Endothelial cell of umbilical vein (primary cell): ENCODE data around the gene PEX10. TPM values are rescaled to one million over a fixed set of nuclear protein-coding genes. Genes with fewer than 3 reads are reported as not detected.

Source experiments
- BruUV-seq: library from RNA; stranded (reverse); fragments of 400-500 nt; replicated peaks from 2 replicates; lab custom pipeline; 2021; lab: Mats Ljungman, UMichigan
- CTCF ChIA-PET: fragments of 300-600, 350-600 bp; sonication (Branson Sonifier 250); formaldehyde crosslinking; loops from one replicate; lab custom pipeline; 2021; ENCODE audit warnings: antibody characterized with exemption, inconsistent platforms; lab: Charles Lee
- POLR2A ChIA-PET: fragments of 300-600, 350-600 bp; sonication (Branson Sonifier 250); formaldehyde crosslinking; loops from one replicate; lab custom pipeline; 2021; ENCODE audit warnings: antibody characterized with exemption, inconsistent platforms; lab: Charles Lee
- DNase-seq: peaks from one replicate; pipeline ENCODE4 v3.0.0-alpha.2; 2011; ENCODE audit warnings: low read depth, low spot score
- FAIRE-seq: peaks from 2 replicates; lab custom pipeline; 2011; peaks lifted over from hg19 to GRCh38; lab: Jason Lieb, UNC
- H2AFZ ChIP-seq: 2 replicates; pipeline ENCODE4 v1.6.0; 2012; ENCODE audit warnings: low read depth, low read length, control low read depth, inconsistent platforms
- H3K27ac ChIP-seq: 2 replicates; pipeline ENCODE4 v1.5.1; 2011; ENCODE audit warnings: low read depth, mild to moderate bottlenecking, control low read depth, low read length, moderate library complexity; ENCODE audit not compliant: insufficient read depth
- H3K27me3 ChIP-seq, 2 experiments: 2 replicates each; pipeline versions ENCODE4 v1.6.0 to v1.6.1; 2011; ENCODE audit warnings: low read length in 2 of 2, mixed read lengths in 1 of 2; ENCODE audit not compliant: control insufficient read depth in 2 of 2, insufficient read depth in 2 of 2
- H3K36me3 ChIP-seq, 2 experiments: 2 replicates in 1 of 2; 3 replicates in 1 of 2; pipeline ENCODE4 v1.5.1; 2011; ENCODE audit warnings: low read length in 2 of 2, mild to moderate bottlenecking in 1 of 2, moderate library complexity in 1 of 2; ENCODE audit not compliant: control insufficient read depth in 2 of 2, insufficient read depth in 2 of 2; ENCODE audit errors: extremely low read depth in 1 of 2
- H3K4me1 ChIP-seq: 3 replicates; pipeline ENCODE4 v1.5.1; 2011; ENCODE audit warnings: mild to moderate bottlenecking, low read length; ENCODE audit not compliant: control insufficient read depth, insufficient read depth; ENCODE audit errors: extremely low read depth
- H3K4me2 ChIP-seq: 2 replicates; pipeline ENCODE4 v1.6.1; 2011; ENCODE audit warnings: low read length, control low read depth, mixed read lengths; ENCODE audit not compliant: insufficient read depth
- H3K4me3 ChIP-seq, 3 experiments: fragments of 200-600 bp in 1 of 3; sonication (generic), shearing (Covaris generic) in 1 of 3; replicated peaks in 1 of 3; 2 replicates each; pipeline ENCODE4 v1.5.1; 2011 to 2016; ENCODE audit warnings: control low read depth in 3 of 3, low read length in 3 of 3, mild to moderate bottlenecking in 2 of 3, inconsistent platforms in 1 of 3, low read depth in 1 of 3, moderate library complexity in 1 of 3; ENCODE audit not compliant: insufficient read depth in 1 of 3
- H3K79me2 ChIP-seq: 2 replicates; pipeline ENCODE4 v1.6.0; 2012; ENCODE audit warnings: low read length, inconsistent platforms; ENCODE audit not compliant: control insufficient read depth, insufficient read depth
- H3K9ac ChIP-seq: replicated peaks from 2 replicates; pipeline ENCODE3; 2011; ENCODE audit warnings: low read length, control low read depth; ENCODE audit not compliant: insufficient read depth; ENCODE audit errors: extremely low read depth
- H3K9me1 ChIP-seq: replicated peaks from 3 replicates; pipeline ENCODE4 v1.6.0; 2011; ENCODE audit warnings: mild to moderate bottlenecking, low read length; ENCODE audit not compliant: control insufficient read depth, insufficient read depth; ENCODE audit errors: extremely low read depth
- H3K9me3 ChIP-seq: replicated peaks from 2 replicates; pipeline ENCODE4 v1.5.1; 2012; ENCODE audit warnings: low read length, inconsistent platforms; ENCODE audit not compliant: control insufficient read depth, insufficient read depth
- H4K20me1 ChIP-seq: replicated peaks from 2 replicates; pipeline ENCODE3; 2011; ENCODE audit warnings: mild to moderate bottlenecking, low read length; ENCODE audit not compliant: control insufficient read depth, insufficient read depth; ENCODE audit errors: extremely low read depth
- CTCF ChIP-seq, 2 donors: IDR thresholded peaks; 1 replicate in 1 of 2; 2 replicates in 1 of 2; pipeline ENCODE4 v1.5.1; 2011; ENCODE audit warnings: low read length in 2 of 2, mild to moderate bottlenecking in 2 of 2, moderate library complexity in 2 of 2, control low read depth in 1 of 2, inconsistent platforms in 1 of 2, low read depth in 1 of 2; ENCODE audit not compliant: insufficient read depth in 1 of 2; ENCODE audit errors: extremely low read depth in 1 of 2
- EZH2 ChIP-seq: IDR thresholded peaks from 2 replicates; pipeline ENCODE4 v1.6.1; 2012; ENCODE audit warnings: borderline replicate concordance, low read depth, mild to moderate bottlenecking, moderate library complexity, low read length, inconsistent platforms; ENCODE audit not compliant: severe bottlenecking
- FOS ChIP-seq: IDR thresholded peaks from 2 replicates; pipeline ENCODE4 v1.6.1; 2011; ENCODE audit warnings: mild to moderate bottlenecking, low read length, moderate library complexity, borderline replicate concordance; ENCODE audit not compliant: insufficient read depth
- GATA2 ChIP-seq: IDR thresholded peaks from 2 replicates; pipeline ENCODE4 v1.7.0; 2011; ENCODE audit warnings: low read depth, mild to moderate bottlenecking, moderate library complexity, mixed read lengths, low read length; ENCODE audit not compliant: insufficient read length, insufficient read depth
- JUN ChIP-seq: IDR thresholded peaks from 2 replicates; pipeline ENCODE4 v1.6.1; 2011; ENCODE audit warnings: borderline replicate concordance, low read depth; ENCODE audit not compliant: insufficient read length, insufficient read depth
- MAX ChIP-seq: IDR thresholded peaks from 2 replicates; pipeline ENCODE4 v1.6.1; 2011; ENCODE audit not compliant: insufficient read depth, insufficient read length
- MYC ChIP-seq: IDR thresholded peaks from one replicate; pipeline ENCODE4 v1.6.1; 2011; ENCODE audit warnings: mild to moderate bottlenecking, low read depth, low read length
- POLR2A ChIP-seq: IDR thresholded peaks from 2 replicates; pipeline ENCODE4 v1.6.1; 2012; ENCODE audit warnings: low read depth, mild to moderate bottlenecking, control low read depth, low read length
- POLR2AphosphoS5 ChIP-seq: IDR thresholded peaks from 2 replicates; pipeline ENCODE4 v1.6.1; 2012; ENCODE audit warnings: low read depth, mild to moderate bottlenecking, control low read depth, low read length, moderate library complexity; ENCODE audit not compliant: insufficient read depth
- dilution Hi-C: fragments of 300-500 bp; cut with MboI; formaldehyde crosslinking; loops from one replicate; pipeline ENCODE4 v1.15.0; 2019; ENCODE audit warnings: low sequenced_read_pairs; ENCODE audit not compliant: extremely low pct_ligation_motif_present
- intact Hi-C: fragments of 100-400 bp; cut with micrococcal nuclease; formaldehyde crosslinking; loops from one replicate; pipeline ENCODE4 v1.10.0; 2022
- polyA plus RNA-seq, 4 experiments: library from polyadenylated mRNA; depleted of rRNA in 3 of 4; stranded (reverse) in 3 of 4; unstranded in 1 of 4; fragments of >200 nt; gene quantifications; 2 replicates each; pipeline versions ENCODE4 v1.2.1 to v1.2.3, GENCODE V29; 2011 to 2012; ENCODE audit warnings: missing spikeins in 1 of 4
- total RNA-seq: library from RNA; stranded (reverse); gene quantifications from 2 replicates; pipeline ENCODE4 v1.2.3, GENCODE V29; 2021

Gene PEX10
- total and polyA plus RNA-seq, 2 donors (not counting 3 experiments of a cell fraction or from before 2014, with no cell fraction given) = 25.1 to 26.7 TPM

GRCh38 chr1:2403273-2403672 is 9.1 kb downstream of the PEX10 start:
- CTCF ChIA-PET = interaction anchor here (1.5 kb wide), 1 partner anchor 214 kb away, joined by 5 read pairs; no protein-coding TSS in a partner anchor

More at GRCh38 chr1:2403273-2403672, 9.1 kb downstream of the PEX10 start:
- H3K36me3 ChIP-seq = peaks cover 19 to 64% of the 10 kb centered on the region in 2 experiments
- TF ChIP-seq MYC (no peak), MAX (no peak), POLR2AphosphoS5 (no peak), EZH2 (no peak), POLR2A (no peak), FOS (no peak), GATA2 (no peak), JUN (no peak), CTCF (IDR thresholded peaks at IDR 0.05; ENCODE audit: extremely low read depth in 1 of 2, insufficient read depth in 1 of 2, low read depth in 1 of 2, low read length in 2 of 2) (no peak)
- no peaks in the 10 kb centered on the region for H3K27me3 ChIP-seq
- H3K79me2 ChIP-seq = peaks cover 3% of the 10 kb centered on the region
- H3K4me1 ChIP-seq = peaks cover 12% of the 10 kb centered on the region
- no peak overlapping the region for H3K4me2 ChIP-seq
- POLR2A ChIA-PET = no interaction called here
- H3K4me3 ChIP-seq = no peak overlapping the region
- intact Hi-C loops (loop anchor here (10.0 kb wide), 1 partner anchor 1222 kb away; the partner anchor contains the start of gene TPRG1L), dilution Hi-C loops (no loop called here)
- H3K9me1 ChIP-seq = no peaks in the 10 kb centered on the region
- FAIRE-seq = no peak
- H3K27ac ChIP-seq = no peak overlapping the region
- H4K20me1 ChIP-seq = no peaks in the 10 kb centered on the region
- BruUV-seq = TSS peak; percentile 54
- H2AFZ ChIP-seq = no peak overlapping the region
- H3K9me3 ChIP-seq = no peaks in the 10 kb centered on the region
- DNase-seq = no peak
- no peak overlapping the region for H3K9ac ChIP-seq
